ENCODE measurements around the gene SH2B3.

DNA sequence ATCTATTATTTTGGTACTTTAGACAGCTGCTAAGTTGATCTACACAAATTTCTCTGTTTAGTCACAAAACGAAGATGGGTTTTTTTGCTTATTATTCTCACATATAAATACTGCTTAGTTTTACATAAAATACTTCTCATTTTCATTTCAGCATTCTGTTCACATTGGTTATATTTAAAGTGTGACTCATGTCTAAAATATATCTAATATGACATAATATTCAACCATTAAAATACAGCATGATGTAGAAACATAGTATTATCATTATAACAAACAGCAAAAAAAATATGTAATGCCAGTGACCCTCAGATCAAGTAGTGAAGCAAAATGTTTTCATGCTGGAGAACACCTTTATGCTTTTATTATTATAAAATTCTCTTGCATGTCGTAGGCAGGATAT, 63.7 kb downstream of the SH2B3 start:
- no peak for TF ChIP-seq CTCF (conservative IDR thresholded peaks at IDR 0.05; ENCODE audit: low read length)
- TF ChIP-seq EZH2phosphoT487 (IDR thresholded peaks at IDR 0.05; ENCODE audit: borderline replicate concordance), result no peak
